Measurements from ENCODE around the gene VPS26A. TPM values are rescaled to one million over a fixed set of nuclear protein-coding genes. Genes with fewer than 3 reads are reported as not detected.

Gene VPS26A
- polyA plus RNA-seq, 12 donors: 38.4 to 65.9 (median 51.4) TPM; not detected in 1

DNA sequence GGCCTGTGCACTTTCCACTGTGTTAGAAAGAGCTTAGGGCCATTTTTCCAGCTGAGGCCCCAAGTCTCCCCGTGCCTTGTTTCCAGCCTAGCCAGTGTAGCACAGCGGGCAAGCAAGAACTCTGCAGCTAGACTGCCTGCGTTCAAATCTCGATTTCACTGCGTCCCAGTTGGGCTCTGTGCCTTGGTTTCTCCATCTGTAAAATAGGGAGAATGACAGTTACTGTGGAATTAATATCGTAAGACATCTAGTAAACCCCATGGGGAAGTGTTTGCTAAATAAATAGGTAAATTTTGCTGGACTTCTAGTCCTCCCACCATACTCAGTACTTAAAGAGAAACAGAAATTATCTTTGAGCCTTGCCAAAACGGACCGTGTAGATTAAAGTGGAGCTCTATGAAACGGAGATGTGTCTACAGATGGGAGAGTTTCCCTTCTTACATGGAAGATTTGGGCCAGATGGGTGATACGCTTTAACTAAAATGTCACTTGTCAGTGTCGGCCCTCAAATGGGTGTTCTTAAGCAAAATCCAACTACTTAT is 92.7 kb downstream of the VPS26A start:
- DNase-seq: no peak

DNA sequence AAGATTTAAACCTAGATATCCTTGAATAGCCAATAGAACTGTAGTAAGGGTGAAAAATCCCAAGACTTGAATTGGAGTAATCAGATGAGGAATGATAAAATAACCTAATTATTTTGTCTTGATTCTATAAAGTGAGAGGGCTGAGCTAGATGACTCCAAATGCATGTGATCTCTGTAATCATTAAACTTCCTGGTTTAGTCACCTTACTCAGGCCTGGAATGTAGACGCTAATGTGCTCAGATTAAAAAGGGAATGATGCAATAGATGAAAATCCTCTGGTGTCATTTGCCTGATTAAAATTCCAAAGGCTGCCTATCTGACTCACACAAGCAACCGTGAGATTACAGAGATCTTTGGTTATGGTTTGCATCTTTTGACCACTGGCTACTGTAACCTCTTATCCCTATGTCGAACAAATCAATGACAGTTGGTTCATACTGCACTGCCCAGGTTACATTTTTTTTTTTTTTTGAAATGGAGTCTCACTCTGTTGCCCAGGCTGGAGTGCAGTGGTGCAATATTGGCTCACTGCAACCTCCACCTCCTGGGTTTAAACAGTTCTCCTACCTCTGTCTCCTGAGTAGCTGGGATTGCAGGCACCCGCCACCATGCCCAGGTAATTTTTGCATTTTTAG is 93.3 kb downstream of the VPS26A start:
- DNase-seq: no peak

DNA sequence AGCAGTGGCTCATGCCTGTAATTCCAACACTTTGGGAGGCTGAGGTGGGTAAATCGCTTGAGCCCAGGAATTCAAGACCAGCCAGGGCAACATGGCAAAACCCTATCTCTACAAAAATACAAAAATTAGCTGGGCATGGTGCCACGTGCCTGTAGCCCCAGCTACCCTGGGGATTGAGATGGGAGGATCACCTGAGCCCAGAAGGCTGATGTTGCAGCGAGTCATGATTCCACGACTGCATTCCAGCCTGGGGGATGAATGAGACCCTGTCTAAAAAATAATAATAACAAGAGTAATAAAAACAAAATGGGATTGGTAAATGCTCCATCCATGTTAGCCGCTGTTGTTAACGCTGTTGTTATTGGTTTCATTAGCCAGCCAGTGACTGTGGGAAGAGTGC is 94.9 kb downstream of the VPS26A start:
- DNase-seq: no peak

DNA sequence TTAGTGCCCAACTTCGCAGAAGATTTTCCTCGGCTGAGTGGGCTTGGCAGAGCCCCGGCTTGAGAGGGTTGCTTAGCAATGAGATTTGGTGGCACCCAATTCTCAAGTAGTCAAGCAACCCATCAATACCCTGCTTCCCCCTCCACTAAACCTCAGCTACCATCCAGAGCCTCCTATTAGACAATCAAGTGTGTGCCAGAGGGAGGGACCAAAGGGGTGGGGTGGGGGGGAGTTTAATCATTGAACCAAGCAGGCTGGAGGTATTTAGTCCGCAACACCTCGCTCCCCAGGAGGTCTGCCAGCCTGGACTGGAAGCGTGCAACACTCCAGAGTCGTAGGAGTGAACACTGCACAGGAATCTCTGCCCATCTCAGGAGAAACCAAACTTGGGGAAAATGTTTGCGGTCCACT is 96.1 kb downstream of the VPS26A start, which contains the start of gene HKDC1:
Gene HKDC1, plus strand, starts transcription at position 292 of the 411 bp plus-strand sequence. Its CDS starts 104 bp downstream, at position 396.
- no peak for DNase-seq

DNA sequence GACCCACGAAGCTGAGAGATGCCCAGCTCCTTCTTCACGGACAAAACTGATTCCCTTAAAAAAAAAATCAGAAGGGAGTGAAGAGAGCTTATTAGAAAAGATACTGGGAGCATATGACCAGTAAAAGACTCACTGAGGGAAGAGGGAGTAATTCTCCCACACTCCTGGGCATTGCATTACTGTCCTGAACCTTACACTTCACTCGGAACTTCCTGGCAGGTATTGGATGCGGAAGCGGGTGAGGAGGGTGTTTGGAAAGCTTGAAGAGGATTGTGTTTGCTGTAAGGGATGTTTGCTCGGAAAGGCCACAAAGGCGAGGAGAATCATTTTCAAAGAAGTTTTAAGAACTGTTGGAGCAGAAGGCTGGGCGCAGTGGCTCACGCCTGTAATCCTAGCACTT is 96.5 kb downstream of the VPS26A start:
- DNase-seq: no peak

Other genes with a start within 250 kb of the VPS26A start
- 10 to 100 TPM in 11 of 12 donors, not detected in 1; 44.5 to 62.9 (median 49.1) TPM for gene DDX50, start 222.9 kb upstream of the VPS26A start, polyA plus RNA-seq (ENCODE audit: insufficient read length in 12 of 12)
- gene DDX21, start 168.0 kb upstream of the VPS26A start, polyA plus RNA-seq (ENCODE audit: insufficient read length in 12 of 12): 10 to 100 TPM; 40.9 to 86.8 (median 47.8) TPM
- 10 to 100 TPM in 11 of 12 donors, not detected in 1; 23.5 to 30.0 (median 26.1) TPM for gene KIFBP, start 135.4 kb upstream of the VPS26A start, polyA plus RNA-seq (ENCODE audit: insufficient read length in 12 of 12)
- gene SRGN, start 36.1 kb upstream of the VPS26A start, polyA plus RNA-seq (ENCODE audit: insufficient read length in 12 of 12): 10 to 100 TPM in 11 of 12 donors, not detected in 1; 17.4 to 50.8 (median 25.2) TPM
- gene SUPV3L1, start 56.1 kb downstream of the VPS26A start, polyA plus RNA-seq (ENCODE audit: insufficient read length in 12 of 12): 10 to 100 TPM in 11 of 12 donors, not detected in 1; 27.4 to 52.7 (median 32.3) TPM
- gene HKDC1, start 96.2 kb downstream of the VPS26A start, polyA plus RNA-seq (ENCODE audit: insufficient read length in 12 of 12): 1 to 10 TPM in 1 of 12 donors, under 1 TPM in 9, not detected in 2; 0.05 to 2.8 (median 0.12) TPM
- gene HK1, start 154.3 kb downstream of the VPS26A start, polyA plus RNA-seq (ENCODE audit: insufficient read length in 12 of 12): 10 to 100 TPM in 11 of 12 donors, not detected in 1; 20.9 to 50.4 (median 31.1) TPM

All from muscle of arm (tissue), 12 donors.